Cardiac muscle cell (in vitro differentiated cells and primary cell): Measurements from ENCODE around the gene EP400. TPM values are rescaled to one million over a fixed set of nuclear protein-coding genes. Genes with fewer than 3 reads are reported as not detected.

Experiments used
- DNase-seq, 2 donors: peaks; one replicate each; pipeline versions ENCODE4 v3.0.0 to v3.0.0-alpha.2; 2010 to 2017; ENCODE audit warnings: low read depth in 1 of 2, low spot score in 1 of 2
- H3K27ac ChIP-seq: fragments of 200-600 bp; sonication (generic); 2 replicates; pipeline ENCODE4 v1.5.1; 2016
- H3K27me3 ChIP-seq: fragments of 200-600 bp; sonication (generic); 2 replicates; pipeline ENCODE4 v1.6.0; 2016; ENCODE audit warnings: control low read depth
- H3K36me3 ChIP-seq: fragments of 200-600 bp; sonication (generic); 2 replicates; pipeline ENCODE4 v1.5.1; 2016; ENCODE audit warnings: control low read depth
- H3K4me1 ChIP-seq: fragments of 200-600 bp; sonication (generic); 2 replicates; pipeline ENCODE4 v1.8.1; 2017; ENCODE audit warnings: low read depth, mild to moderate bottlenecking, mixed run types
- H3K4me3 ChIP-seq: fragments of 200-600 bp; sonication (generic); 2 replicates; pipeline ENCODE4 v1.5.1; 2016; ENCODE audit warnings: mild to moderate bottlenecking
- H3K9me3 ChIP-seq: fragments of 200-600 bp; sonication (generic); 2 replicates; pipeline ENCODE4 v1.5.1; 2017; ENCODE audit warnings: low read depth, mild to moderate bottlenecking, control low read depth
- polyA plus RNA-seq: library from polyadenylated mRNA; unstranded; fragments of >200 nt; fragmentation: Nextera tagmentation; extraction: Ambion mirVana; gene quantifications from 2 replicates; pipeline ENCODE4 v1.2.1, GENCODE V29; 2016
- total RNA-seq: library from RNA; depleted of rRNA; stranded (reverse); fragments of >200 nt; gene quantifications from 2 replicates; pipeline ENCODE4 v1.2.3, GENCODE V29; 2016
- TF ChIP-seq, protein P1 (sequence below): IDR thresholded peaks from 2 replicates; pipeline ENCODE4 v1.5.1; 2012; ENCODE audit warnings: low read depth, mild to moderate bottlenecking, low read length

Gene EP400
- total and polyA plus RNA-seq, 2 experiments from 2014 or later, result 14.6 to 28.4 TPM

DNA sequence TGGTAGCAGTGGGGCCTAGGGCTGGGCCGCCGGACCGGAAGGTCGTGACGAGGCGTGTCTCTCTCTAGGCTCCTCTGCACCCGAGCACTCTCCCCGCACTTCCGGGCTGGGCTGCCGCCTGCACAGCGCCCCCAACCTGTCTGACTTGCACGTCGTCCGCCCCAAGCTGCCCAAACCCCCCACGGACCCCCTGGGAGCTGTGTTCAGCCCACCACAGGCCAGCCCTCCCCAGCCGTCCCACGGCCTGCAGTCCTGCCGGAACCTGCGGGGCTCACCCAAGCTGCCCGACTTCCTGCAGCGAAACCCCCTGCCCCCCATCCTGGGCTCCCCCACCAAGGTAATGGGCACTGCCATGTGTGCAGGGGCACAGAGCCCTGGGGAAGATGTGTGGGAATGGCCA, 33.9 kb upstream of the EP400 start:
- peaks cover 33% of the 10 kb centered on the region for H3K36me3 ChIP-seq
- DNase-seq, result no peak
- TF ChIP-seq, protein P1, sequence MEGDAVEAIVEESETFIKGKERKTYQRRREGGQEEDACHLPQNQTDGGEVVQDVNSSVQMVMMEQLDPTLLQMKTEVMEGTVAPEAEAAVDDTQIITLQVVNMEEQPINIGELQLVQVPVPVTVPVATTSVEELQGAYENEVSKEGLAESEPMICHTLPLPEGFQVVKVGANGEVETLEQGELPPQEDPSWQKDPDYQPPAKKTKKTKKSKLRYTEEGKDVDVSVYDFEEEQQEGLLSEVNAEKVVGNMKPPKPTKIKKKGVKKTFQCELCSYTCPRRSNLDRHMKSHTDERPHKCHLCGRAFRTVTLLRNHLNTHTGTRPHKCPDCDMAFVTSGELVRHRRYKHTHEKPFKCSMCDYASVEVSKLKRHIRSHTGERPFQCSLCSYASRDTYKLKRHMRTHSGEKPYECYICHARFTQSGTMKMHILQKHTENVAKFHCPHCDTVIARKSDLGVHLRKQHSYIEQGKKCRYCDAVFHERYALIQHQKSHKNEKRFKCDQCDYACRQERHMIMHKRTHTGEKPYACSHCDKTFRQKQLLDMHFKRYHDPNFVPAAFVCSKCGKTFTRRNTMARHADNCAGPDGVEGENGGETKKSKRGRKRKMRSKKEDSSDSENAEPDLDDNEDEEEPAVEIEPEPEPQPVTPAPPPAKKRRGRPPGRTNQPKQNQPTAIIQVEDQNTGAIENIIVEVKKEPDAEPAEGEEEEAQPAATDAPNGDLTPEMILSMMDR, result no peak

DNA sequence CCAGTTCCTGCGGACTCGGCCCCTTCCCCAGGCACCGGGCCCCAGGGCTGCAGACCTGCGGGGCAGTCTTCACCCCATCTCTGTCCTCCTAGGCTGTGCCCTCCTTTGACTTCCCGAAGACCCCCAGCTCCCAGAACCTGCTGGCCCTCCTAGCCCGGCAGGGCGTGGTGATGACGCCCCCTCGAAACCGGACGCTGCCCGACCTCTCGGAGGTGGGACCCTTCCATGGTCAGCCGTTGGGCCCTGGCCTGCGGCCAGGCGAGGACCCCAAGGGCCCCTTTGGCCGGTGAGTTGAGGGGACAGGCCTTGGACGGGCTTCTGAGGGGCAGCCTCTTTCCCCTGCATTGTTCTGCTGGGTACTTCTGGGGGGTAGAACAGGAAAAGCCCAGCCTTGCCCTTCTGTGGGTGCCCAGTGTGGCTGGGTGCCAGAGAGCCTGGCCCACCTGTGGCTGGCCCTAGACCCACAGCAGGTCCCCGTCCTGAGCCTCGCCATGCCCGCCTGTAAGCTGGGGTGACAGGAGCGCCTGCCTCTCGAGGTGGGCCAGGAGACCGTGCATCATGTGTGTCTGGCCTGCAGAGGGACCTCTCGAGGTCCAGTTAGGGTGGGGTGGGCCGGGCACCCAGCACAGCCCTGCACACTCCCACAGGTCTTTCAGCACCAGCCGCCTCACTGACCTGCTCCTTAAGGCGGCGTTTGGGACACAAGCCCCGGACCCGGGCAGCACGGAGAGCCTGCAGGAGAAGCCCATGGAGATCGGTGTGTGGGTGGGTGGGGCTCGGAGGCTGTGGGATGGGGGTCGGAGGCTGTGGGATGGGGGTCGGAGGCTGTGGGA, 33.2 kb upstream of the EP400 start:
- no peaks in the 10 kb centered on the region for H3K4me1 ChIP-seq
- TF ChIP-seq, protein P1, result no peak
- no peaks in the 10 kb centered on the region for H3K27me3 ChIP-seq
- peaks cover 32% of the 10 kb centered on the region for H3K36me3 ChIP-seq
- no peak overlapping the region for H3K4me3 ChIP-seq
- no peak for DNase-seq
- no peaks in the 10 kb centered on the region for H3K9me3 ChIP-seq
- no peak overlapping the region for H3K27ac ChIP-seq

More for the DNA sequence above, 33.9 kb upstream of the EP400 start:
- H3K9me3 ChIP-seq, result no peaks in the 10 kb centered on the region
- H3K27me3 ChIP-seq, result no peaks in the 10 kb centered on the region
- H3K4me1 ChIP-seq, result no peaks in the 10 kb centered on the region
- H3K27ac ChIP-seq, result no peak overlapping the region
- no peak overlapping the region for H3K4me3 ChIP-seq

DNA sequence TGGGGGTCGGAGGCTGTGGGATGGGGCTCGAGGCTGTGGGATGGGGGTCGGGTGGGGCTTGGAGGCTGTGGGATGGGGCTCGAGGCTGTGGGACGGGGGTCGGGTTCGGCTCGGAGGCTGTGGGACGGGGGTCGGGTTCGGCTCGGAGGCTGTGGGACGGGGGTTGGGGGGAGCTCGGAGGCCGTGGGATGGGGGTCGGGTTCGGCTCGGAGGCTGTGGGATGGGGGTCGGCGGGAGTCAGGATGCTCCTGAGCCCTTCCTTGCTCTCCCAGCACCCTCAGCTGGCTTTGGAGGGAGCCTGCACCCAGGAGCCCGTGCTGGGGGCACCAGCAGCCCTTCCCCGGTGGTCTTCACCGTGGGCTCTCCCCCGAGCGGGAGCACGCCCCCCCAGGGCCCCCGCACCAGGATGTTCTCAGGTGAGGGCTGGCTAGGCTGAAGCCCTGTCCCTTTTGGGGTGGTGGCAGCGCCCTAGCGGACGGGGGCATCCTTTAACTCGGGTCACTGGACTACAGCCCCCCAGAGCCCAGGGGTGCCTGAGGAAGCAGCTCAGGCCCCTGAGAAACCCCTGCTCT, 32.5 kb upstream of the EP400 start:
- Histone ChIP-seq H3K4me1 (no peaks in the 10 kb centered on the region), H3K27ac (no peak overlapping the region), H3K9me3 (no peaks in the 10 kb centered on the region), H3K4me3 (no peak overlapping the region), H3K27me3 (no peaks in the 10 kb centered on the region), H3K36me3 (peaks cover 31% of the 10 kb centered on the region)
- no peak for DNase-seq
- TF ChIP-seq, protein P1, result no peak

DNA sequence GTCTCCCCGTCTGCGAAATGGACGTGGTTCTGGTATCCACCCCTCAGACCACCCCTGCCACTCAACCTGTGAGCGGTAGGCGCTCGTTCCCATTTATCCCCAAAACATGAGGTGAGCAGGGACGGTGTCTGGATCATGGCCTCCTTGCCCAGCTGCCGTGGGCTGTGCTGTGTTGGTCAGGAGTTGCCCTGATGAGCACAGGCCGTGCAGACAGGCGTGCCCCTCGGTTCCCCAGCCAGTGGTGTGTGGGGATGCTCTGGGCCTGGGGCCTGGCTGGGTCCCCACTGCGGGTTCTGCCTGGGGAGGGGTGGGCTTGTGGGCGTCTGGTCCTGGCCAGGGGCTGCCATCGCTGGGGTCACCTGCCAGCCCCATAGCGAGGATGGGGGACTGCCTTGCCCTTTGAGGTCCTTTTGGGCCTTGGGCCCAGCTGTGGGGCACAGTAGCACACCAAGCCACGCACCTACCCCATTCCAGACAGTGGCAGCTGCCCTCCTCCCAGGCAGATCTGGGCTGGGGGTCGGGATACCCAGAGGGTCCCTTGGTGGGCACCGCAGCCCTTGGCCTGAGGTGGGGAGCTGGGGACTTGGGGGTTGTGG, 31.9 kb upstream of the EP400 start:
- no peaks in the 10 kb centered on the region for H3K27me3 ChIP-seq
- H3K4me1 ChIP-seq, result no peaks in the 10 kb centered on the region
- H3K36me3 ChIP-seq, result peaks cover 29% of the 10 kb centered on the region
- H3K4me3 ChIP-seq, result no peak overlapping the region
- no peak overlapping the region for H3K27ac ChIP-seq
- TF ChIP-seq, protein P1, result no peak
- DNase-seq, result no peak
- no peaks in the 10 kb centered on the region for H3K9me3 ChIP-seq

DNA sequence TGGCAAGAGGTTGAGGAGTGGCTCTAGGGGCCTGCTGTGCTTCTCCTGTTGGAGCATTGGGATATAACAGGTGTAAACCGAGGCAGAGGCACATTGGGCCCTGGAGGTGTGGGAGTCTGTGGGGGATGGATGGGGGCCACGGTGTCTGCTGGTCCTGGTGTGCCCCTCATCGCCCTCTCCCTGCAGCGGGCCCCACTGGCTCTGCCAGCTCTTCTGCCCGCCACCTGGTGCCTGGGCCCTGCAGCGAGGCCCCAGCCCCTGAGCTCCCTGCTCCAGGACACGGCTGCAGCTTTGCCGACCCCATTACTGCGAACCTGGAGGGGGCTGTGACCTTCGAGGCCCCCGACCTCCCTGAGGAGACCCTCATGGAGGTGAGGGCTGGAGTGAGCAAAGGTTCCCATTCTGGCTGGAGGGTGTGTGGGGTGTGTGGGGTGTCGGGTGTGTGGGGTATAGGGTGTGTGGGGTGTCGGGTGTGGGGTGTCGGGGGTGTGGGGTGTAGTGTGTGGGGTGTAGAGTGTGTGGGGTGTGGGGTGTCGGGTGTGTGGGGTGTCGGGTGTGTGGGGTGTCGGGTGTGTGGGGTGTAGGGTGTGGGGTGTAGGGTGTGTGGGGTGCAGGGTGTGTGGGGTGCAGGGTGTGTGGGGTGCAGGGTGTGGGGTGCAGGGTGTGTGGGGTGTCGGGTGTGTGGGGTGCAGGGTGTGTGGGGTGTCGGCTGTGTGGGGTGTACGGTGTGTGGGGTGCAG, 31.3 kb upstream of the EP400 start:
- Histone ChIP-seq H3K27ac (no peak overlapping the region), H3K4me3 (no peak overlapping the region), H3K36me3 (peaks cover 29% of the 10 kb centered on the region), H3K27me3 (no peaks in the 10 kb centered on the region), H3K9me3 (no peaks in the 10 kb centered on the region), H3K4me1 (no peaks in the 10 kb centered on the region)
- TF ChIP-seq, protein P1, result no peak
- no peak for DNase-seq
